GM06990 (cell line): ENCODE measurements around the gene KCTD20.

Experiments
- DNase-seq: peaks from one replicate; pipeline ENCODE4 v3.0.0-alpha.2; 2011; ENCODE audit not compliant: insufficient read length; ENCODE audit errors: extremely low read depth
- H3K27me3 ChIP-seq: replicated peaks from 2 replicates; pipeline ENCODE4 v1.6.0; 2011; ENCODE audit warnings: low read length; ENCODE audit not compliant: control insufficient read depth, insufficient read depth
- H3K36me3 ChIP-seq: 2 replicates; pipeline ENCODE4 v1.5.1; 2011; ENCODE audit warnings: low read length; ENCODE audit not compliant: control insufficient read depth, insufficient read depth
- H3K4me3 ChIP-seq: replicated peaks from 2 replicates; pipeline ENCODE4 v1.5.1; 2011; ENCODE audit warnings: low read depth, mild to moderate bottlenecking, control low read depth, low read length
- TF ChIP-seq, protein P1 (sequence below): IDR thresholded peaks from 2 replicates; pipeline ENCODE4 v1.5.1; 2011; ENCODE audit warnings: low read length, control low read depth, mild to moderate bottlenecking, inconsistent platforms; ENCODE audit not compliant: insufficient read depth, poor library complexity, severe bottlenecking

KCTD20 gene

DNA sequence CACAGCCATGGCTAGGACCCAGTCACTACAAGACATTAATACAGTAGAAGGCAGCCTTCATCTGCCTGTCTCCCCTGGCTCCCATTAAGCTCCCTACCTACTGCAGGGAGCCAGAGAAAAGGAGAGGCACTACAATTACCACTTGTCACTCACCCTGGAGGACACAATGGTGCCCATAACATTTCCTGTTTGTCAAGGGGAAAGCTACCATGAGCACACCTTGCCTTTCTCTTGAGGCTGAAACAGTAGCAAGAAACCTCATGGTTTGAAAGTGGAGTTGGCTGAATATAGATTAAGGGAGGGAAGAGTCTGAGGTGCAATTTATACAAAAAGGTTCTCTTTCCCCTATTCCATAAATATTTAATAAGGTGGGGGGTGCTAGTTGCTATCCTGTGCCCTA is 76.6 kb downstream of the KCTD20 start:
- no peaks in the 10 kb centered on the region for H3K27me3 ChIP-seq
- TF ChIP-seq, protein P1, sequence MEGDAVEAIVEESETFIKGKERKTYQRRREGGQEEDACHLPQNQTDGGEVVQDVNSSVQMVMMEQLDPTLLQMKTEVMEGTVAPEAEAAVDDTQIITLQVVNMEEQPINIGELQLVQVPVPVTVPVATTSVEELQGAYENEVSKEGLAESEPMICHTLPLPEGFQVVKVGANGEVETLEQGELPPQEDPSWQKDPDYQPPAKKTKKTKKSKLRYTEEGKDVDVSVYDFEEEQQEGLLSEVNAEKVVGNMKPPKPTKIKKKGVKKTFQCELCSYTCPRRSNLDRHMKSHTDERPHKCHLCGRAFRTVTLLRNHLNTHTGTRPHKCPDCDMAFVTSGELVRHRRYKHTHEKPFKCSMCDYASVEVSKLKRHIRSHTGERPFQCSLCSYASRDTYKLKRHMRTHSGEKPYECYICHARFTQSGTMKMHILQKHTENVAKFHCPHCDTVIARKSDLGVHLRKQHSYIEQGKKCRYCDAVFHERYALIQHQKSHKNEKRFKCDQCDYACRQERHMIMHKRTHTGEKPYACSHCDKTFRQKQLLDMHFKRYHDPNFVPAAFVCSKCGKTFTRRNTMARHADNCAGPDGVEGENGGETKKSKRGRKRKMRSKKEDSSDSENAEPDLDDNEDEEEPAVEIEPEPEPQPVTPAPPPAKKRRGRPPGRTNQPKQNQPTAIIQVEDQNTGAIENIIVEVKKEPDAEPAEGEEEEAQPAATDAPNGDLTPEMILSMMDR: no peak
- H3K4me3 ChIP-seq: no peak overlapping the region
- DNase-seq: no peak
- peaks cover 8% of the 10 kb centered on the region for H3K36me3 ChIP-seq

GRCh38 chr6:36523451-36523850 is 80.7 kb downstream of the KCTD20 start:
- Histone ChIP-seq H3K4me3 (no peak overlapping the region), H3K36me3 (peaks cover 3% of the 10 kb centered on the region), H3K27me3 (no peaks in the 10 kb centered on the region)
- no peak for DNase-seq
- TF ChIP-seq, protein P1: no peak

- TF ChIP-seq, protein P1: no peak
- Histone ChIP-seq H3K4me3 (no peak overlapping the region), H3K36me3 (peaks cover 3% of the 10 kb centered on the region), H3K27me3 (no peaks in the 10 kb centered on the region)
- DNase-seq: no peak
These were observed 81.2 kb downstream of the KCTD20 start for GRCh38 chr6:36523936-36524499.

DNA sequence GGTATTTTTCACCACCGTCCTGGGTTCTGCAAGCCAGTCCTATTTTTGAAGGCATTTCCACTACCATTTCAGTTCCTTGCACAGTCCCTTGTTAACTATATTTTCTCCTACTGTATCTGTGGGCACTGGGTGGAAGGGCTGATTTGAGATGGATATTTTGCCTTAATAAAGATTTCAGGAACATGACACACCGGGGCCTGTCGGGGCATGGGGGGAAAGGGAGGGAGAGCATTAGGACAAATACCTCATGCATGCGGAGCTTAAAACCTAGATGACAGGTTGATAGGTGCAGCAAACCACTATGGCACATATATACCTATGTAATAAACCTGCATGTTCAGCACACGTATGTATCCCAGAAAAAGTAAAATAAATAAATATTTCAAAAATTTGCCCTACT is 82.1 kb downstream of the KCTD20 start:
- no peak overlapping the region for H3K4me3 ChIP-seq
- H3K27me3 ChIP-seq: no peaks in the 10 kb centered on the region
- TF ChIP-seq, protein P1: no peak
- DNase-seq: no peak
- H3K36me3 ChIP-seq: peaks cover 3% of the 10 kb centered on the region

DNA sequence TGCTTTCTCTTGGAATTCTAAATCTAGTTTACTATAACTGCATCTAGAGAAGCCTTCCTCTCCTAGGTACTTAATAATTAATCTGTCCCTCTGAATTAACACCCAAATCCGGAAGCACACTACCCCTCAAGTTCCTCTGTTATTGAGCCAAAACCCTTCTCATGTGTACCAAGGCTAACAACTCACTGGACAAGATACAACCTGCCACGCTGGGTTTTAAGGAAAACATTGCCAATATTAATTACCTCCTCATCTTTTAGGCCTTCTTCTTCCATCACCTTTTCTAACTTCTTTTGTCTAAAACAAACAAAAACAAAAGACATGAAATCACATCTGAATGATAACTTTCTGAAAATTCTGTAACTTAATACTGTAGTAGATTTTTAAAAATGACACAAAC is 82.5 kb downstream of the KCTD20 start:
- no peaks in the 10 kb centered on the region for H3K27me3 ChIP-seq
- peaks cover 3% of the 10 kb centered on the region for H3K36me3 ChIP-seq
- DNase-seq: no peak
- TF ChIP-seq, protein P1: no peak
- no peak overlapping the region for H3K4me3 ChIP-seq

GRCh38 chr6:36526066-36526465 is 83.3 kb downstream of the KCTD20 start:
- no peak for DNase-seq
- TF ChIP-seq, protein P1: no peak
- peaks cover 3% of the 10 kb centered on the region for H3K36me3 ChIP-seq
- H3K4me3 ChIP-seq: no peak overlapping the region
- no peaks in the 10 kb centered on the region for H3K27me3 ChIP-seq
